BJ (cell line): Measurements from ENCODE around the gene IRF9. TPM values are rescaled to one million over a fixed set of nuclear protein-coding genes. Genes with fewer than 3 reads are reported as not detected.

Experiments used
- CTCF ChIA-PET: fragments of 350-600 bp; formaldehyde crosslinking; extraction: SDS; loops from one replicate; lab custom pipeline; 2021; ENCODE audit warnings: antibody characterized with exemption, inconsistent platforms; lab: Yijun Ruan, JAX
- POLR2A ChIA-PET: fragments of 300-600 bp; sonication (Branson Sonifier 250); formaldehyde crosslinking; extraction: SDS; loops from one replicate; lab custom pipeline; 2021; ENCODE audit warnings: antibody characterized with exemption; lab: Charles Lee
- DNase-seq: peaks from one replicate; pipeline ENCODE4 v3.0.0-alpha.2; 2011; ENCODE audit warnings: low read depth
- H3K27me3 ChIP-seq: 2 replicates; pipeline ENCODE4 v1.6.0; 2011; ENCODE audit warnings: low read length; ENCODE audit not compliant: control insufficient read depth, insufficient read depth
- H3K36me3 ChIP-seq: 2 replicates; pipeline ENCODE4 v1.5.1; 2011; ENCODE audit warnings: low read length; ENCODE audit not compliant: control insufficient read depth, insufficient read depth
- H3K4me3 ChIP-seq: 2 replicates; pipeline ENCODE4 v1.5.1; 2011; ENCODE audit warnings: low read depth, mild to moderate bottlenecking, control low read depth, low read length
- CTCF ChIP-seq: IDR thresholded peaks from 2 replicates; pipeline ENCODE4 v1.5.1; 2011; ENCODE audit warnings: low read depth, mild to moderate bottlenecking, control low read depth, inconsistent platforms, low read length, moderate library complexity; ENCODE audit not compliant: insufficient read depth
- polyA plus RNA-seq: library from polyadenylated mRNA; depleted of rRNA; stranded (reverse); fragments of >200 nt; gene quantifications from 2 replicates; pipeline ENCODE4 v1.2.3, GENCODE V29; 2011

The IRF9 gene
- polyA plus RNA-seq, 1 experiment = 107 TPM

DNA sequence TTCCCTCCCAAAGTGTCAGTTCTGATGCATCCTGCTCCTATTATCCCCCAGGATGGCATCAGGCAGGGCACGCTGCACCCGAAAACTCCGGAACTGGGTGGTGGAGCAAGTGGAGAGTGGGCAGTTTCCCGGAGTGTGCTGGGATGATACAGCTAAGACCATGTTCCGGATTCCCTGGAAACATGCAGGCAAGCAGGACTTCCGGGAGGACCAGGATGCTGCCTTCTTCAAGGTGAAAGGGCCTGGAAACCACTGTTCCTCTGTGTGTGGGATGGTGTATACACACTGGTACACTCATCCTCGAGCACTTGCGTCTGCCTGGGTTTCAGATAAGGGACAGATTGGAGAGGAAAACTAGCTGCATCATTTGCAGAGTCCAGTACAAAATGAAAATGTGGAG, 1.0 kb downstream of the IRF9 start:
- DNase-seq = no peak
- peaks cover 49% of the 10 kb centered on the region for H3K36me3 ChIP-seq
- peak overlapping the region; percentile 60 for H3K4me3 ChIP-seq
- H3K27me3 ChIP-seq = no peaks in the 10 kb centered on the region
- ChIA-PET CTCF (interaction anchor here (0.8 to 4.6 kb wide), 19 partner anchors 11 to 148 kb away, joined by 3 to 39 read pairs (median 5); partner anchors contain the start of genes DCAF11, IPO4, MDP1 and NRL), POLR2A (interaction anchor here (0.6 to 1.9 kb wide), 2 partner anchors 16 to 18 kb away, joined by 3 to 5 read pairs; no protein-coding TSS in a partner anchor)
- no peak for TF ChIP-seq CTCF

- DNase-seq = no peak
- no peak overlapping the region for H3K4me3 ChIP-seq
- POLR2A ChIA-PET = interaction anchor here (0.6 kb wide), 1 partner anchor 19 kb away, joined by 7 read pairs; no protein-coding TSS in a partner anchor
- H3K36me3 ChIP-seq = peaks cover 42% of the 10 kb centered on the region
- H3K27me3 ChIP-seq = no peaks in the 10 kb centered on the region
- CTCF ChIA-PET = no interaction called here
- TF ChIP-seq CTCF = no peak
Observed at GRCh38 chr14:24164518-24164991, 3.5 kb downstream of the IRF9 start.

GRCh38 chr14:24165785-24166184, 4.7 kb downstream of the IRF9 start:
- no peak for DNase-seq
- Histone ChIP-seq H3K27me3 (no peaks in the 10 kb centered on the region), H3K4me3 (no peak overlapping the region), H3K36me3 (peaks cover 33% of the 10 kb centered on the region)
- no peak for TF ChIP-seq CTCF
- CTCF ChIA-PET = interaction anchor here (0.6 to 0.7 kb wide), 2 partner anchors 8 to 114 kb away, joined by 3 read pairs; partner anchors contain the start of gene CARMIL3
- POLR2A ChIA-PET = no interaction called here

DNA sequence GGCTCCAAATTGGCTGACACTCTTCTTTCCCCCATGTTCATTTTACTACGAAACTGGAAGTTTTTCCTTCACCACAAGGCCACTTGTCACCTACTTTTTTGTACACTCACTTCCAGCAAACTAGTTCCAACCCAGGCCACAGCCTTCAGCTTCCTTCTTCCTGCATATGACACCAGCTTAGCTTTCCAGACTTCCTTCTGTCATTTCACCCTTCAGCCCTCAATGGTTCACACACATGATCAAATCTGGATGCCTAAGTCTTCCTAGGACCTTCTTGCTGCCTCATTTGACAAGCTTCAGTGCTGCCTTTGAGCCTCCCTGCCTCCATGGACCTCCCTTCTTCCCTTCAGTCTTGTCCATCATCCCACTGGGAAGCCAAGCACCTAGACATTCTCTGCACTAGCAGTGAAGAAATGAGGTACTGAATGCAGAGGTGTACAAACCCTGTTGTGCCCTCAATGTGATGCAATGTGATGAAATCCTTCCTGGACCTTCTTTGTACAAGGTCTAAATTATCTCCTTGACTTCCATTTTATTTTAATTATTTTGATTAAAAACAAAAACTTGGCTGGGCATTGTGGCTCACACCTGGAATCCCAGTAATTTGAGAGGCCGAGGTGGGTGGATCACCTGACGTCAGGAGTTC, 6.5 kb downstream of the IRF9 start:
- CTCF ChIA-PET = no interaction called here
- no peaks in the 10 kb centered on the region for H3K27me3 ChIP-seq
- TF ChIP-seq CTCF = no peak
- no peak overlapping the region for H3K4me3 ChIP-seq
- POLR2A ChIA-PET = no interaction called here
- DNase-seq = no peak
- H3K36me3 ChIP-seq = peaks cover 35% of the 10 kb centered on the region

DNA sequence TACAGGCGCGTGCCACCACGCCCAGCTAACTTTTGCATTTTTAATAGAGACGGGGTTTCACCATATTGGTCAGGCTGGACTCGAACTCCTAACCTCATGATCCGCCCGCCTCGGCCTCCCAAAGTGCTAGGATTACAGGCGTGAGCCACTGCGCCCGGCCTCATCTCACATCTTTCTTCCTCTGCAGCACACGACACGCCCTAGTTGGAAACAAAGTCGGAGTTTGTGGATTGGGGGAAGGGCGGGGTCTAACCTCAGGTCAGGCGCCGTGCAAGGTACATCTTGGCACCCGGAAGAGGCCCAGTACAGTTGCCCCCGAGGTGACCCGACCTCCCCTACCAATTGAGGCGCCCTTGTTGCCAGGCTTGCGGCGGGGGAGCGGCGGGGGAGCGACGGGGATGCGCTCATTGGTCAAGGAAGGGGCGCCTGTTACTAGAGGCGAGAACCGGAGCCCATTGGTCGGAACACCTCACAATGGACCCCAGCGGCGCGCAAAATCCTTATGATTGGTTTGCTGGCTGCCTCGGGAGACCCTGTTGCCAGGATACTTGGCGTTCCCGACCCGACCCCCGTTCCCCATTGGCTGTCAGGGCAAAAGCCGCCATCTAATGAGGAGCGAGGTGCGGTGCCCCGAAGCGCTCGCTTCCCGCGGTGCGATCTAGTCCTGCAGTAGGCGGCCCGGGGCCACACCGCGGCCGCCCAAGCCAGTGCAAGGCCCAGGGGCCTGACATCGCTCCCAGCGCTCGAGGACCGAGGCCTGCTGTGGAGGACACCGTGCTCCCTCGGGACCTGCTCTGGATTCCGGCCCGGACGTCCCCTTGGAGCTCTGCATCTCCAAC, 10.6 kb downstream of the IRF9 start, which contains the start of gene REC8:
REC8 (plus strand) TSS at position 659 of the 839 bp plus-strand sequence. CDS start 473 bp downstream, outside the sequence.
- ChIA-PET POLR2A (no interaction called here), CTCF (interaction anchor here (1.0 to 3.1 kb wide), 3 partner anchors 10 to 128 kb away, joined by 3 to 12 read pairs (median 6); partner anchors contain the start of genes DHRS1, IRF9 and NOP9)
- no peak within 1 kb of the TSS for H3K4me3 ChIP-seq
- no peak for DNase-seq
- no peak for TF ChIP-seq CTCF
- H3K27me3 ChIP-seq = no peaks in the 10 kb centered on the region
- peaks cover 20% of the 10 kb centered on the region for H3K36me3 ChIP-seq
